Panc1 (cell line): ENCODE data around the gene GPR137. TPM values are rescaled to one million over a fixed set of nuclear protein-coding genes. Genes with fewer than 3 reads are reported as not detected.

Experiments used
- ATAC-seq: fragments of 200-7000 bp; cut with Tn5 transposase; 2 replicates; pipeline ENCODE4 v1.9.1; 2020; ENCODE audit warnings: mild to moderate bottlenecking, moderate library complexity
- BruUV-seq: library from RNA; stranded (reverse); fragments of 400-500 nt; replicated peaks from 2 replicates; lab custom pipeline; 2021; lab: Mats Ljungman, UMichigan
- CTCF ChIA-PET: fragments of 300-600 bp; sonication (Branson Sonifier 250); formaldehyde crosslinking; loops from one replicate; lab custom pipeline; 2022; ENCODE audit warnings: antibody characterized with exemption; lab: Charles Lee
- POLR2A ChIA-PET: fragments of 300-600 bp; sonication (Branson Sonifier 250); formaldehyde crosslinking; loops from one replicate; lab custom pipeline; 2022; ENCODE audit warnings: antibody characterized with exemption; lab: Charles Lee
- DNase-seq: peaks from one replicate; pipeline ENCODE4 v3.0.0-alpha.2; 2010; ENCODE audit warnings: low read depth, low spot score
- H3K27ac ChIP-seq: 2 replicates; pipeline ENCODE4 v1.5.1; 2011; ENCODE audit warnings: mild to moderate bottlenecking, low read length, inconsistent platforms
- H3K27me3 ChIP-seq: fragments of 200-500 bp; sonication (Bioruptor generic); 2 replicates; pipeline ENCODE4 v1.6.0; 2014; ENCODE audit warnings: low read length, inconsistent platforms; ENCODE audit not compliant: control insufficient read depth, insufficient read depth
- H3K36me3 ChIP-seq: fragments of 200-500 bp; sonication (Bioruptor generic); 2 replicates; pipeline ENCODE4 v1.5.1; 2014; ENCODE audit warnings: inconsistent platforms, mild to moderate bottlenecking, low read length, moderate library complexity; ENCODE audit not compliant: control insufficient read depth, insufficient read depth
- H3K4me1 ChIP-seq: 2 replicates; pipeline ENCODE4 v1.5.1; 2011; ENCODE audit warnings: inconsistent platforms, mild to moderate bottlenecking, low read length, moderate library complexity; ENCODE audit not compliant: control insufficient read depth, insufficient read depth
- H3K4me3 ChIP-seq, 2 experiments: 2 replicates each; pipeline ENCODE4 v1.5.1; 2011 to 2012; ENCODE audit warnings: low read depth in 2 of 2, low read length in 2 of 2, mild to moderate bottlenecking in 2 of 2, inconsistent platforms in 1 of 2, moderate library complexity in 1 of 2
- H3K9me3 ChIP-seq: fragments of 200-500 bp; sonication (Bioruptor generic); 2 replicates; pipeline ENCODE4 v1.5.1; 2014; ENCODE audit warnings: low read depth, mild to moderate bottlenecking, inconsistent platforms, low read length, moderate library complexity; ENCODE audit not compliant: control insufficient read depth, insufficient read depth
- POLR2AphosphoS5 ChIP-seq: IDR thresholded peaks from 2 replicates; pipeline ENCODE4 v1.6.1; 2012; ENCODE audit warnings: mild to moderate bottlenecking, low read depth, low read length, moderate library complexity
- REST ChIP-seq, 2 experiments: IDR thresholded peaks; 2 replicates each; pipeline ENCODE4 v1.6.1; 2011 to 2012; ENCODE audit warnings: low read depth in 2 of 2, control low read depth in 1 of 2, low read length in 1 of 2, mild to moderate bottlenecking in 1 of 2, moderate library complexity in 1 of 2; ENCODE audit not compliant: insufficient read depth in 1 of 2
- SIN3A ChIP-seq: IDR thresholded peaks from 2 replicates; pipeline ENCODE4 v1.6.1; 2012; ENCODE audit warnings: low read depth, mild to moderate bottlenecking, low read length, moderate library complexity, borderline replicate concordance; ENCODE audit not compliant: insufficient read depth
- TCF7L2 ChIP-seq: IDR thresholded peaks from 2 replicates; pipeline ENCODE4 v1.6.1; 2011; ENCODE audit warnings: mild to moderate bottlenecking, low read depth, low read length, inconsistent platforms
- in situ Hi-C: cut with HindIII; loops from 2 replicates; pipeline ENCODE4 v1.10.0; 2016; ENCODE audit warnings: low sequenced_read_pairs, low pct_unique_long_range_greater_than_20kb
- intact Hi-C: fragments of 100-400 bp; cut with micrococcal nuclease; formaldehyde crosslinking; loops from one replicate; pipeline ENCODE4 v1.10.0; 2022; ENCODE audit not compliant: unreplicated experiment
- total RNA-seq: library from RNA; stranded (reverse); gene quantifications from one replicate; pipeline ENCODE4 v1.2.1, GENCODE V29; 2021; ENCODE audit not compliant: unreplicated experiment
- TF ChIP-seq, protein P1 (sequence below): fragments of 450-650 bp; IDR thresholded peaks from 2 replicates; pipeline ENCODE4 v1.5.1; 2017; ENCODE audit warnings: mild to moderate bottlenecking

GPR137 gene
- total RNA-seq, 1 experiment from 2014 or later: 183 TPM

DNA sequence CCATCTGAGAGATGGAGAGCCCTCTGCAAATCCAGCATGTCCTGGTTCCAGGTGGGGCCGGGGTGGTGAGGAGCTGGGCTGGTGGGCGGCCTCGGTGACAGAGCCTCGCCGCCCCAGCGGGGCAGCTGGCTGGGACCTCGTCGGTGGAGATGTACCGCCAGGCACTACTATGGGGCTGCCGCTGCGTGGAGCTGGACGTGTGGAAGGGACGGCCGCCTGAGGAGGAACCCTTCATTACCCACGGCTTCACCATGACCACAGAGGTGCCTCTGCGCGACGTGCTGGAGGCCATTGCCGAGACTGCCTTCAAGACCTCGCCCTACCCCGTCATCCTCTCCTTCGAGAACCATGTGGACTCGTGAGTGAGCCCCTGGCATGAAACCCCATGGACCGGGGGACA is 27.3 kb upstream of the GPR137 start:
- in situ Hi-C loops: no loop called here
- no TSS peak for BruUV-seq

GRCh38 chr11:64258946-64259532 is 26.6 kb upstream of the GPR137 start:
- H3K4me1 ChIP-seq: peaks cover 3% of the 10 kb centered on the region; the same call in 1 of the 2 replicates
- no peak for ATAC-seq
- H3K9me3 ChIP-seq: no peaks in the 10 kb centered on the region
- DNase-seq: no peak
- H3K4me3 ChIP-seq: no peak overlapping the region
- intact Hi-C loops (no loop called here), in situ Hi-C loops (no loop called here)
- BruUV-seq: no TSS peak
- no peaks in the 10 kb centered on the region for H3K27me3 ChIP-seq
- no peak overlapping the region for H3K27ac ChIP-seq
- CTCF ChIA-PET: no interaction called here
- no peaks in the 10 kb centered on the region; the same call in 1 of the 2 replicates for H3K36me3 ChIP-seq
- TF ChIP-seq REST (IDR thresholded peaks at IDR 0.05; ENCODE audit: insufficient read depth in 1 of 2, low read depth in 2 of 2, low read length in 1 of 2): no peak
- no peak for TF ChIP-seq TCF7L2
- TF ChIP-seq POLR2AphosphoS5: no peak
- TF ChIP-seq, protein P1, sequence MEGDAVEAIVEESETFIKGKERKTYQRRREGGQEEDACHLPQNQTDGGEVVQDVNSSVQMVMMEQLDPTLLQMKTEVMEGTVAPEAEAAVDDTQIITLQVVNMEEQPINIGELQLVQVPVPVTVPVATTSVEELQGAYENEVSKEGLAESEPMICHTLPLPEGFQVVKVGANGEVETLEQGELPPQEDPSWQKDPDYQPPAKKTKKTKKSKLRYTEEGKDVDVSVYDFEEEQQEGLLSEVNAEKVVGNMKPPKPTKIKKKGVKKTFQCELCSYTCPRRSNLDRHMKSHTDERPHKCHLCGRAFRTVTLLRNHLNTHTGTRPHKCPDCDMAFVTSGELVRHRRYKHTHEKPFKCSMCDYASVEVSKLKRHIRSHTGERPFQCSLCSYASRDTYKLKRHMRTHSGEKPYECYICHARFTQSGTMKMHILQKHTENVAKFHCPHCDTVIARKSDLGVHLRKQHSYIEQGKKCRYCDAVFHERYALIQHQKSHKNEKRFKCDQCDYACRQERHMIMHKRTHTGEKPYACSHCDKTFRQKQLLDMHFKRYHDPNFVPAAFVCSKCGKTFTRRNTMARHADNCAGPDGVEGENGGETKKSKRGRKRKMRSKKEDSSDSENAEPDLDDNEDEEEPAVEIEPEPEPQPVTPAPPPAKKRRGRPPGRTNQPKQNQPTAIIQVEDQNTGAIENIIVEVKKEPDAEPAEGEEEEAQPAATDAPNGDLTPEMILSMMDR: no peak
- TF ChIP-seq SIN3A: no peak
- POLR2A ChIA-PET: interaction anchor here (0.5 kb wide), 1 partner anchor 149 kb away, joined by 3 read pairs; no protein-coding TSS in a partner anchor

More for the DNA sequence above, 27.3 kb upstream of the GPR137 start:
- CTCF ChIA-PET: no interaction called here
- Histone ChIP-seq H3K36me3 (no peaks in the 10 kb centered on the region; the same call in 1 of the 2 replicates), H3K4me1 (peaks cover 7% of the 10 kb centered on the region), H3K27me3 (no peaks in the 10 kb centered on the region), H3K4me3 (no peak overlapping the region), H3K27ac (no peak overlapping the region), H3K9me3 (no peaks in the 10 kb centered on the region)
- no peak for ATAC-seq
- intact Hi-C loops: no loop called here
- POLR2A ChIA-PET: interaction anchor here (0.5 kb wide), 1 partner anchor 150 kb away, joined by 3 read pairs; no protein-coding TSS in a partner anchor
- TF ChIP-seq TCF7L2 (no peak), POLR2AphosphoS5 (no peak), REST (IDR thresholded peaks at IDR 0.05; ENCODE audit: insufficient read depth in 1 of 2, low read depth in 2 of 2, low read length in 1 of 2) (no peak), SIN3A (no peak)
- TF ChIP-seq, protein P1: no peak
- no peak for DNase-seq
